Measurements from ENCODE around the gene ERP27.

GRCh38 chr12:14902465-14902864 lies 35.9 kb downstream of the ERP27 start:
- TF ChIP-seq POLR2A (IDR thresholded peaks at IDR 0.05; ENCODE audit: low read length) = no peak
- TF ChIP-seq, protein P1, sequence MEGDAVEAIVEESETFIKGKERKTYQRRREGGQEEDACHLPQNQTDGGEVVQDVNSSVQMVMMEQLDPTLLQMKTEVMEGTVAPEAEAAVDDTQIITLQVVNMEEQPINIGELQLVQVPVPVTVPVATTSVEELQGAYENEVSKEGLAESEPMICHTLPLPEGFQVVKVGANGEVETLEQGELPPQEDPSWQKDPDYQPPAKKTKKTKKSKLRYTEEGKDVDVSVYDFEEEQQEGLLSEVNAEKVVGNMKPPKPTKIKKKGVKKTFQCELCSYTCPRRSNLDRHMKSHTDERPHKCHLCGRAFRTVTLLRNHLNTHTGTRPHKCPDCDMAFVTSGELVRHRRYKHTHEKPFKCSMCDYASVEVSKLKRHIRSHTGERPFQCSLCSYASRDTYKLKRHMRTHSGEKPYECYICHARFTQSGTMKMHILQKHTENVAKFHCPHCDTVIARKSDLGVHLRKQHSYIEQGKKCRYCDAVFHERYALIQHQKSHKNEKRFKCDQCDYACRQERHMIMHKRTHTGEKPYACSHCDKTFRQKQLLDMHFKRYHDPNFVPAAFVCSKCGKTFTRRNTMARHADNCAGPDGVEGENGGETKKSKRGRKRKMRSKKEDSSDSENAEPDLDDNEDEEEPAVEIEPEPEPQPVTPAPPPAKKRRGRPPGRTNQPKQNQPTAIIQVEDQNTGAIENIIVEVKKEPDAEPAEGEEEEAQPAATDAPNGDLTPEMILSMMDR (IDR thresholded peaks at IDR 0.05) = no peak
- no peak for TF ChIP-seq FOSB (CRISPR knock-in tag; IDR thresholded peaks at IDR 0.05)
- no peak for TF ChIP-seq MAX (IDR thresholded peaks at IDR 0.05)
- TF ChIP-seq BHLHE40 (IDR thresholded peaks at IDR 0.05; ENCODE audit: low read depth, low read length) = no peak
- TF ChIP-seq USF2 (IDR thresholded peaks at IDR 0.05) = no peak

Measured in A549 (cell line).